DND-41 (cell line): Measurements from ENCODE around the gene CCL5.

Experiments
- ATAC-seq: fragments of 200-7000 bp; cut with Tn5 transposase; 3 replicates; pipeline ENCODE4 v1.9.1; 2021; ENCODE audit warnings: low read depth; ENCODE audit not compliant: insufficient read depth
- DNase-seq: peaks from one replicate; pipeline ENCODE4 v3.0.0-alpha.2; 2020
- H2AFZ ChIP-seq: 2 replicates; pipeline ENCODE4 v1.6.0; 2012; ENCODE audit warnings: low read depth, low read length
- H3K27ac ChIP-seq: 2 replicates; pipeline ENCODE4 v1.5.1; 2012; ENCODE audit warnings: low read length, inconsistent platforms
- H3K27me3 ChIP-seq: fragments of 200-600 bp; sonication (generic); 2 replicates; pipeline ENCODE4 v1.6.0; 2012; ENCODE audit warnings: low read length, mild to moderate bottlenecking, inconsistent platforms; ENCODE audit not compliant: insufficient read depth, poor library complexity
- H3K36me3 ChIP-seq: 2 replicates; pipeline ENCODE4 v1.5.1; 2012; ENCODE audit warnings: low read length, inconsistent platforms; ENCODE audit not compliant: insufficient read depth
- H3K4me1 ChIP-seq: 2 replicates; pipeline ENCODE4 v1.5.1; 2012; ENCODE audit warnings: mild to moderate bottlenecking, low read length; ENCODE audit not compliant: insufficient read depth
- H3K4me2 ChIP-seq: 2 replicates; pipeline ENCODE4 v1.6.0; 2012; ENCODE audit warnings: mild to moderate bottlenecking, moderate library complexity, low read length, inconsistent platforms; ENCODE audit not compliant: insufficient read depth
- H3K4me3 ChIP-seq, 2 experiments: fragments of 200-600 bp in 1 of 2; shearing (Covaris generic) in 1 of 2; 2 replicates each; pipeline ENCODE4 v1.5.1; 2012 to 2016; ENCODE audit warnings: inconsistent platforms in 2 of 2, low read length in 2 of 2, mild to moderate bottlenecking in 2 of 2, low read depth in 1 of 2, moderate library complexity in 1 of 2
- H3K79me2 ChIP-seq: 2 replicates; pipeline ENCODE4 v1.6.0; 2012; ENCODE audit warnings: low read length, inconsistent platforms; ENCODE audit not compliant: insufficient read depth
- H3K9ac ChIP-seq: 2 replicates; pipeline ENCODE4 v1.6.0; 2012; ENCODE audit warnings: low read depth, mild to moderate bottlenecking, inconsistent platforms, low read length, moderate library complexity
- H3K9me3 ChIP-seq: 2 replicates; pipeline ENCODE4 v1.5.1; 2012; ENCODE audit warnings: low read length, moderate library complexity, mild to moderate bottlenecking, inconsistent platforms; ENCODE audit not compliant: insufficient read depth, severe bottlenecking
- H4K20me1 ChIP-seq: 2 replicates; pipeline ENCODE4 v1.6.0; 2012; ENCODE audit warnings: low read length; ENCODE audit not compliant: insufficient read depth
- CTCF ChIP-seq: IDR thresholded peaks from 2 replicates; pipeline ENCODE4 v1.5.1; 2012; ENCODE audit warnings: borderline replicate concordance, low read length, moderate library complexity, mild to moderate bottlenecking; ENCODE audit not compliant: poor library complexity, severe bottlenecking; ENCODE audit errors: extremely low read depth
- EZH2 ChIP-seq: IDR thresholded peaks from 3 replicates; pipeline ENCODE4 v1.6.1; 2012; ENCODE audit warnings: borderline replicate concordance, low read depth, mild to moderate bottlenecking, moderate library complexity, low read length, inconsistent platforms; ENCODE audit not compliant: severe bottlenecking

Gene CCL5

GRCh38 chr17:35870906-35871819 is 9.0 kb downstream of the CCL5 start:
- Histone ChIP-seq H3K27ac (no peak overlapping the region), H3K4me3 (no peak overlapping the region), H3K79me2 (no peaks in the 10 kb centered on the region), H3K9me3 (no peaks in the 10 kb centered on the region), H3K36me3 (no peaks in the 10 kb centered on the region), H2AFZ (no peak overlapping the region), H3K4me1 (no peaks in the 10 kb centered on the region), H3K9ac (no peak overlapping the region), H4K20me1 (no peaks in the 10 kb centered on the region), H3K27me3 (peaks cover 1% of the 10 kb centered on the region), H3K4me2 (no peak overlapping the region)
- DNase-seq (peak; percentile 13), ATAC-seq (peak; percentile 66; the same call in 2 of the 3 replicates)
- TF ChIP-seq CTCF = peak; percentile 37
- no peak for TF ChIP-seq EZH2

- DNase-seq (no peak), ATAC-seq (no peak)
- Histone ChIP-seq H3K27me3 (no peaks in the 10 kb centered on the region), H3K36me3 (no peaks in the 10 kb centered on the region), H3K4me3 (no peak within 1 kb of the TSS), H3K79me2 (no peaks in the 10 kb centered on the region), H3K4me1 (no peaks in the 10 kb centered on the region), H3K27ac (no peak within 1 kb of the TSS), H3K9me3 (no peaks in the 10 kb centered on the region), H3K4me2 (no peak within 1 kb of the TSS), H3K9ac (no peak within 1 kb of the TSS), H4K20me1 (no peaks in the 10 kb centered on the region), H2AFZ (no peak within 1 kb of the TSS)
- TF ChIP-seq CTCF (no peak), EZH2 (no peak)
These were observed 11.4 kb downstream of the CCL5 start, which contains the start of gene HEATR9 for GRCh38 chr17:35868737-35869136. HEATR9 (minus strand) TSS chr17:35868891; CDS start chr17:35868742, 149 bp downstream.

- Histone ChIP-seq H3K79me2 (no peaks in the 10 kb centered on the region), H3K4me1 (no peaks in the 10 kb centered on the region), H3K27ac (no peak overlapping the region), H3K27me3 (no peaks in the 10 kb centered on the region), H4K20me1 (no peaks in the 10 kb centered on the region), H3K4me3 (no peak overlapping the region), H3K9ac (no peak overlapping the region), H3K4me2 (no peak overlapping the region), H3K9me3 (no peaks in the 10 kb centered on the region), H2AFZ (no peak overlapping the region), H3K36me3 (no peaks in the 10 kb centered on the region)
- DNase-seq (no peak), ATAC-seq (no peak)
- TF ChIP-seq CTCF (no peak), EZH2 (no peak)
These were observed 12.6 kb downstream of the CCL5 start for GRCh38 chr17:35867574-35867973.
